ENCODE measurements around the gene GUCY1A2. TPM values are rescaled to one million over a fixed set of nuclear protein-coding genes. Genes with fewer than 3 reads are reported as not detected.

GUCY1A2 gene
- total RNA-seq, 1 experiment from 2014 or later = 0.55 TPM

GRCh38 chr11:106668147-106668546 lies 350.1 kb downstream of the GUCY1A2 start:
- H4K8ac ChIP-seq (replicated peaks; ENCODE audit: insufficient read length, low read depth, low read length) = no peak overlapping the region
- no peak overlapping the region for H3K27ac ChIP-seq (ENCODE audit: insufficient read length, low read depth, low read length)
- H3K79me1 ChIP-seq (ENCODE audit: insufficient read depth, low read depth, low read length, poor library complexity, severe bottlenecking) = no peaks in the 10 kb centered on the region
- no peaks in the 10 kb centered on the region for H3K9me3 ChIP-seq (ENCODE audit: control insufficient read depth, low read depth, low read length)
- no peak overlapping the region for H3K4me3 Mint-ChIP-seq
- no peaks in the 10 kb centered on the region for H3K27me3 ChIP-seq (ENCODE audit: insufficient read depth, low read length)
- H3K27ac Mint-ChIP-seq = no peak overlapping the region
- no peak overlapping the region for H2BK15ac ChIP-seq (ENCODE audit: low read depth, low read length)
- no peak overlapping the region for H2AK5ac ChIP-seq (ENCODE audit: insufficient read length, low read length)
- H4K5ac ChIP-seq (ENCODE audit: insufficient read length, low read depth, low read length) = no peak overlapping the region
- no peak overlapping the region for H3K4ac ChIP-seq (ENCODE audit: low read depth, low read length)
- H2AFZ ChIP-seq (ENCODE audit: low read length) = no peak overlapping the region
- peaks cover 7% of the 10 kb centered on the region; the same call in 1 of the 2 replicates for H3K4me1 ChIP-seq (ENCODE audit: insufficient read depth, low read length)
- no peak overlapping the region for H3K56ac ChIP-seq (ENCODE audit: insufficient read length, low read depth, low read length)
- H2BK120ac ChIP-seq (ENCODE audit: low read depth, low read length, poor library complexity, severe bottlenecking) = no peak overlapping the region
- H3K23me2 ChIP-seq (ENCODE audit: insufficient read length, low read depth, low read length, poor library complexity, severe bottlenecking) = no peaks in the 10 kb centered on the region
- no peak overlapping the region for H3K18ac ChIP-seq (ENCODE audit: insufficient read length, low read depth, low read length)
- H3K36me3 Mint-ChIP-seq (ENCODE audit: insufficient read depth in 1 of 3, low read depth in 3 of 3) = no peaks in the 10 kb centered on the region
- H3K79me2 ChIP-seq (ENCODE audit: insufficient read depth, low read length) = no peaks in the 10 kb centered on the region
- no peak overlapping the region for H3K23ac ChIP-seq (ENCODE audit: insufficient read length, low read depth, low read length)
- no CpG with 5 or more reads among the region's 2 CpGs for WGBS (ENCODE audit: extremely low coverage, insufficient read length, low lambda C conversion rate)
- no peak overlapping the region for H3K9ac ChIP-seq (ENCODE audit: extremely low read depth, insufficient read length, low read length)
- H3K4me1 Mint-ChIP-seq = peaks cover 11 to 12% of the 10 kb centered on the region in 2 experiments
- no peaks in the 10 kb centered on the region for H4K20me1 ChIP-seq (ENCODE audit: control insufficient read depth, insufficient read depth, insufficient read length)
- H3K4me2 ChIP-seq (ENCODE audit: insufficient read depth, insufficient read length, low read length) = no peak overlapping the region
- DNase-seq = no peak
- no peak for TF ChIP-seq CTCF (conservative IDR thresholded peaks at IDR 0.05)
- no peak overlapping the region for H2BK20ac ChIP-seq (ENCODE audit: low read depth, low read length, poor library complexity, severe bottlenecking)
- H4K91ac ChIP-seq (ENCODE audit: insufficient read length, low read depth, low read length) = no peak overlapping the region
- H2BK5ac ChIP-seq (ENCODE audit: insufficient read length, low read length) = no peak overlapping the region
- H3K27me3 Mint-ChIP-seq (ENCODE audit: low read depth) = no peaks in the 10 kb centered on the region
- H2BK12ac ChIP-seq (ENCODE audit: insufficient read length, low read depth, low read length) = no peak overlapping the region
- H3K9me3 Mint-ChIP-seq = no peaks in the 10 kb centered on the region
- H3K14ac ChIP-seq (ENCODE audit: insufficient read depth, low read length) = no peak overlapping the region
- no peak overlapping the region for H3T11ph ChIP-seq (ENCODE audit: low read length)

Measured in H9 (cell line).